ENCODE measurements around the gene SELENOS. TPM values are rescaled to one million over a fixed set of nuclear protein-coding genes. Genes with fewer than 3 reads are reported as not detected.

Gene SELENOS
- total and polyA plus RNA-seq, 9 of the 15 experiments (the other 6 are each of a cell fraction or from before 2014, with no cell fraction given) = 24.9 to 57.4 (median 47.9) TPM

DNA sequence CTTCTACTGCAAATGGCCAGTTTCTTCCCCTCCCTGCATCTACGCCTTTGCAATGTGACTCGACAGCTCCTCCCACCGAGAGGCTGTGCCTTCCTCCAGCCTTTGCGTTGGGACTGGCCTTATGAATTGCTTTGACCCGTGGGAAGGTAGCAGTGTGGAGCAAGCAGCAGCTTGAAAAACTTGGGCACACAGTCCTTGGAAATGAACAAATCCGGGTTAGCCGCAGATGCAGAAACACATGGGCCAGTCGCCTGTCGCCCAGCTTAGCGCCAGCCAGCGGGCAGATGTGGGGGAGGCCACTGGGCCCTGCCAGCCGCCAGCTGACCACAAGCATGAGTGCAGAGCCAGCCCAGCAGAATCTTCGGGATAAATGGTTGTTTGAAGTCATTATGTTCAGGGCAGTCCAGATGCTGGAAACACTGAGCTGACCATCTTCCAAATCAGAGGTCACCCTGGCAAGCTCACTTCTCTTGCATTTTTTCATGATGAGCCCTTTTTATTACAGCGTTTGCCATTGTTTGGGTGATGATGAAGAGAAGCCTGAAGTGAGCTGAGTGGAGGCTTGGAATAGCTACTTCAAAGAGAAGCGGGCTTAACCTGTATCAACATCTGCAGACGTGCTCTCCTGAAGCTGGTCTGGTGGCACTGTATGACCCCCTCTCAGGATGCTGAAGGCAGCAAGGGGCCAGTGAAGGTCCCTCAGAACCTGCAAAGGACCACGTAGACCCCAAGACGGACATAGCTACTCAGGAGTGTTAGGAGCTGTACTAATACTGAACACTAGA is 9.8 kb downstream of the SELENOS start (continued):
- TF ChIP-seq, protein P1, sequence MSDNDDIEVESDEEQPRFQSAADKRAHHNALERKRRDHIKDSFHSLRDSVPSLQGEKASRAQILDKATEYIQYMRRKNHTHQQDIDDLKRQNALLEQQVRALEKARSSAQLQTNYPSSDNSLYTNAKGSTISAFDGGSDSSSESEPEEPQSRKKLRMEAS (CRISPR knock-in tag; IDR thresholded peaks at IDR 0.05) = 0 out of 2 replicates have a peak, but pooled peaks have one; percentile 22
- TF ChIP-seq EGR1 (conservative IDR thresholded peaks at IDR 0.05) (no peak), C11orf30 (IDR thresholded peaks at IDR 0.05; ENCODE audit: low read depth) (no peak), TCFL5 (CRISPR knock-in tag; conservative IDR thresholded peaks at IDR 0.05) (no peak), PCBP1 (IDR thresholded peaks at IDR 0.05; ENCODE audit: low read depth, low read length, poor library complexity, severe bottlenecking) (no peak), MAZ (CRISPR knock-in tag; conservative IDR thresholded peaks at IDR 0.05 in 1 of 2, IDR thresholded peaks at IDR 0.05 in 1 of 2) (no peak), NUFIP1 (IDR thresholded peaks at IDR 0.05; ENCODE audit: partially characterized antibody) (no peak), ZNF695 (CRISPR knock-in tag; IDR thresholded peaks at IDR 0.05) (no peak), ZNF512 (tag; IDR thresholded peaks at IDR 0.05) (no peak), RAD51 (IDR thresholded peaks at IDR 0.05; ENCODE audit: borderline replicate concordance, low read depth) (no peak), POLR2G (IDR thresholded peaks at IDR 0.05; ENCODE audit: low read depth, low read length) (peak; percentile 60), MTA2 (IDR thresholded peaks at IDR 0.05; ENCODE audit: low read depth) (no peak), ZNF583 (CRISPR knock-in tag; IDR thresholded peaks at IDR 0.05) (no peak), HEY1 (CRISPR knock-in tag; IDR thresholded peaks at IDR 0.05; ENCODE audit: borderline replicate concordance) (no peak), HBP1 (CRISPR knock-in tag; IDR thresholded peaks at IDR 0.05) (no peak), SMARCA4 (IDR thresholded peaks at IDR 0.05) (no peak)
- TF ChIP-seq, protein P2, sequence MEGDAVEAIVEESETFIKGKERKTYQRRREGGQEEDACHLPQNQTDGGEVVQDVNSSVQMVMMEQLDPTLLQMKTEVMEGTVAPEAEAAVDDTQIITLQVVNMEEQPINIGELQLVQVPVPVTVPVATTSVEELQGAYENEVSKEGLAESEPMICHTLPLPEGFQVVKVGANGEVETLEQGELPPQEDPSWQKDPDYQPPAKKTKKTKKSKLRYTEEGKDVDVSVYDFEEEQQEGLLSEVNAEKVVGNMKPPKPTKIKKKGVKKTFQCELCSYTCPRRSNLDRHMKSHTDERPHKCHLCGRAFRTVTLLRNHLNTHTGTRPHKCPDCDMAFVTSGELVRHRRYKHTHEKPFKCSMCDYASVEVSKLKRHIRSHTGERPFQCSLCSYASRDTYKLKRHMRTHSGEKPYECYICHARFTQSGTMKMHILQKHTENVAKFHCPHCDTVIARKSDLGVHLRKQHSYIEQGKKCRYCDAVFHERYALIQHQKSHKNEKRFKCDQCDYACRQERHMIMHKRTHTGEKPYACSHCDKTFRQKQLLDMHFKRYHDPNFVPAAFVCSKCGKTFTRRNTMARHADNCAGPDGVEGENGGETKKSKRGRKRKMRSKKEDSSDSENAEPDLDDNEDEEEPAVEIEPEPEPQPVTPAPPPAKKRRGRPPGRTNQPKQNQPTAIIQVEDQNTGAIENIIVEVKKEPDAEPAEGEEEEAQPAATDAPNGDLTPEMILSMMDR (IDR thresholded peaks at IDR 0.05 in 2 of 3, conservative IDR thresholded peaks at IDR 0.05 in 1 of 3; ENCODE audit: insufficient read depth in 2 of 3, low read depth in 1 of 3, low read length in 3 of 3) = 0 out of 6 replicates have a peak, but pooled peaks of 1 of the 3 experiments have one; percentile 21
- TF ChIP-seq, protein P3, sequence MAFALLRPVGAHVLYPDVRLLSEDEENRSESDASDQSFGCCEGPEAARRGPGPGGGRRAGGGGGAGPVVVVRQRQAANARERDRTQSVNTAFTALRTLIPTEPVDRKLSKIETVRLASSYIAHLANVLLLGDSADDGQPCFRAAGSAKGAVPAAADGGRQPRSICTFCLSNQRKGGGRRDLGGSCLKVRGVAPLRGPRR (CRISPR knock-in tag; IDR thresholded peaks at IDR 0.05) = no peak
- TF ChIP-seq, protein P4, sequence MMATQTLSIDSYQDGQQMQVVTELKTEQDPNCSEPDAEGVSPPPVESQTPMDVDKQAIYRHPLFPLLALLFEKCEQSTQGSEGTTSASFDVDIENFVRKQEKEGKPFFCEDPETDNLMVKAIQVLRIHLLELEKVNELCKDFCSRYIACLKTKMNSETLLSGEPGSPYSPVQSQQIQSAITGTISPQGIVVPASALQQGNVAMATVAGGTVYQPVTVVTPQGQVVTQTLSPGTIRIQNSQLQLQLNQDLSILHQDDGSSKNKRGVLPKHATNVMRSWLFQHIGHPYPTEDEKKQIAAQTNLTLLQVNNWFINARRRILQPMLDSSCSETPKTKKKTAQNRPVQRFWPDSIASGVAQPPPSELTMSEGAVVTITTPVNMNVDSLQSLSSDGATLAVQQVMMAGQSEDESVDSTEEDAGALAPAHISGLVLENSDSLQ (IDR thresholded peaks at IDR 0.05) = no peak

Measured in K562 (cell line).